GM19043 (cell line): ENCODE data around the gene DEK.
"Not testable (repeated sequence)": the region's sequence is repeated elsewhere in the genome, so short reads cannot be mapped to it uniquely, and the experiment has no call there.

Source experiments
- ATAC-seq: cut with Tn5 transposase; IDR thresholded peaks from one replicate; pipeline ENCODE4 v1.9.1; 2021; ENCODE audit warnings: low read depth; ENCODE audit not compliant: unreplicated experiment

Gene DEK

GRCh38 chr6:18207949-18208348 lies 56.4 kb downstream of the DEK start:
- no peak for ATAC-seq

- no peak for ATAC-seq
These were observed 56.9 kb downstream of the DEK start for GRCh38 chr6:18207438-18207837.

DNA sequence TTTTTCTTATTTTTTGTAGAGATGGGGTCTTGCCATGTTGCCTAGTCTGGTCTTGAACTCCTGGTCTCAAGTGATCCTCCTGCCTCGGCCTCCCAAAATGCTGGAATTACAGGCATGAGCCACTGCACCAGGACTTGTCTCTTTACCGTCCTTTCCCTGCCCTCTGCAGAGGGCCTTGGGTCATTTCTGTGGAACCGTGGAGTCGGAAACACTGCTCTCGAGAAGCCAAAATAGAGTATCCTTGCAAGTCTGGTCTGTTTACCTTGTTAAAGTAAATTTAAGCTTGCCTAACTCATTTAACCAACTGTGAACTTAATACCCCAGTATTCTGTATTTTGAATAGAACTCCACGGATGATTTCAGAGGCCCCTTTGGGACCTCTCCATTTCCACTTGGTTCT lies 57.7 kb downstream of the DEK start:
- ATAC-seq: no peak

GRCh38 chr6:18204691-18205090 lies 59.6 kb downstream of the DEK start:
- no peak for ATAC-seq

DNA sequence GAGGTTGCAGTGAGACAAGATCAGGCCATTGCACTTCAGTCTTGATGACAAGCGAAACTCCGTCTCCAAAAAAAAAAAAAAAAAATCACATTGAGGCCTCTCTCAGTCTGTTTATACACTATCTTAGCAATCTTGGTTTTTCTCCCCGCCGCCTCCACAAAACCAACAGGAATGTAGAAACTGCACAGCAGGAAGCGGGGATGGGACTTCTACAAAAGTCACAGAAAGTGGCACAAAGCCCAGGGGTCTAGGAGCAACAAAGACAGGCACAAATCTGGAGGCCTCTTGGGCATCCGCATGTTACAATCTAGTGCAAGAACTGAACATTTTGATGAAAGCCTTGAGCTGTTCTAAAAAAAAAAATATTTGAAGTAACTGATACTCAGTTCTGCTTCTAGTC lies 60.5 kb downstream of the DEK start:
- ATAC-seq: no peak

- no peak for ATAC-seq
These were observed 72.3 kb downstream of the DEK start for GRCh38 chr6:18192026-18192425.

DNA sequence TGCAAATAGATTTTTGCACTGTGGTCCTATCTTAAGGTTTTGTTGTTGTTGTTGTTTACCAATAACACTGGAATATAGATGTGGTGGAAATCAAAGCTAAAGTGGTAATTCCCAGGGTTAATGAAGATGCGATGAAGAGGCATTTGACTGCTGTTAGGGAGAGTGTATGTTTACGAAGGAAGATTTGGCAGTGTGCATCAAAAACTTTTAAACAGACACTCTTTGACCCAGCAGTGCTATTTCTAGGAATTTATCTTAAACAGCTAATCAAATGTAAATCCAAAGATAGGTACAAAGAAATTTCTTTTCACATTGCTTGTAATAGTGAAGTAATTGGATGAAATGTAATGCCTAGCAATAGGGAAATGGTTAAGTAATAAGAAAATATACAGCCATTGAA lies 75.1 kb downstream of the DEK start:
- no peak for ATAC-seq

GRCh38 chr6:18187701-18188100 lies 76.6 kb downstream of the DEK start:
- no peak for ATAC-seq

- ATAC-seq: no peak
These were observed 77.6 kb downstream of the DEK start for GRCh38 chr6:18186540-18187250.

DNA sequence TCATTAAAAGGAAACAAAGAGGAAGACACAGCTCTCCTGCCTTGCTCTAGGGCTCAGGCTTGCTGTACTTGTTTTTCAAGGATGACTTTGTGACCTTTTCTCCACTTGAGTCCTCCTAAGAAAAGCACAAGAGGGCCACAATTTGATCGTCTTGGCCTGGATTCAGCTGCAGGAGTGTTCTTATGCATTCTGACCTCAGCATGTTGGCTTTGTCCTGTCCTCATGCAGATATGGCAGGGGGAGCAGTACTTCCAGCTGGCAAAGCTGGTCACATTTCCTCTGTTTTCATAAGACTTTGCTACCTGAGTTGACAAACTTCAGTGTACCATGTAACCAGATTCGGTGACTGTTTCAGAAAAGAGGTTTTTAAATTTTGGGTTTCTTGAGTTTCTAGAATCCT lies 78.3 kb downstream of the DEK start:
- ATAC-seq: no peak

DNA sequence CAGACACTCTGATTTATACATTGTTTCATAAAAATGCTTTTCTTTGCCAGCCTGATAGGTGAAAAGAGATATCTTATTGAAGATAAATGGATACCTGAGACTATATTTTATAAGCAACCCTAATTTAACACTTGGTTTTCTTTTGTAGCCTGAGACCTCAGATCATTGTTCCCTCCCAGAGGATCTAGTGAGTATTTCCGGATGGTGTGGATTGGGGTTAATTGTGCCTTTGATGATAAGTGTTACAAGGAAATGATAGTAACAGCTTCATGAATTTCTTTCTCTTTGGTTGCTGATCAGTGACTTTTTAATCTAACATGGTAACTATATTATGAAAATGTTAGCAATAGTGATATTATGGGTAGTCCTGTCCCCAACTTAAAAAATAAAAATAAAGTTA lies 78.7 kb downstream of the DEK start:
- ATAC-seq: no peak

- ATAC-seq: no peak
These were observed 80.6 kb downstream of the DEK start for GRCh38 chr6:18183766-18184165.

DNA sequence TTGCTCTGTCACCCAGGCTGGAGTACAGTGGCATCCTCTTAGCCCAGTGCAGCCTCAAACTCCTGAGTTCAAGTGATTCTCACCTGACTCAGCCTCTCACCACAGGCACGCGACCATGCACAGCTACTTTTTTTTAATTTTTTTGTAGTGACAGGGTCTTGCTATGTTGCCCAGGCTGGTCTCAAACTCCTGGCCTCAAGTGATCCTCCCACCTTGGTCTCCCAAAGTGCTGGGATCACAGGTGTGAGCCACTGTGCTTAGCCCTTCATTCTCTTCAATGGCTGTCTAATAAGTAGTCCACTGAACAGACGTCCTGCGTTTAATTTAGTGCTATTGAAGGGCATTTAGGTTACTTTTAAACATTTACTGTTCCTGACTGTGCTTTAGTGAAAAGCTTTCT lies 81.8 kb downstream of the DEK start:
- ATAC-seq: no peak

- no peak for ATAC-seq
These were observed 84.5 kb downstream of the DEK start for GRCh38 chr6:18179770-18180356.

GRCh38 chr6:18178960-18179615 lies 85.2 kb downstream of the DEK start:
- no peak for ATAC-seq

GRCh38 chr6:18177286-18177965 lies 86.9 kb downstream of the DEK start:
- no peak for ATAC-seq

DNA sequence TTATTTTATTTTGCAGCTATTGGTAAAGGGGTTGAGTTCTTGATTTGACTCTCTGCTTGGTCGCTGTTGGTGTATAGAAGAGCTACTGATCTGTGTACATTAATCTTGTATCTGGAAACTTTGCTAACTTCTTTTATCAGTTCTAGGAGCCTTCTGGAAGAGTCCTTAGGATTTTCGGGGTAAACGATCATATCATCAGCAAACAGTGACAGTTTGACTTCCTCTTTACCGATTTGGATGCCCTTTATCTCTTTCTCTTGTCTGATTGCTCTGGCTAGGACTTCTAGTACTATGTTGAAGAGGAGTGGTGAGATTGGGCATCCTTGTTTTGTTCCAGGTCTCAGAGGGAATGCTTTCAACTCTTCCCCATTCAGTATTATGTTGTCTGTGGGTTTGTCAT lies 88.1 kb downstream of the DEK start:
- ATAC-seq: not testable (repeated sequence)
